NOMO-1 treated with DMSO at 0.1 percent for 48 hours (cell line): ENCODE measurements around the gene PSMB8.
"Not testable (repeated sequence)": the region's sequence is repeated elsewhere in the genome, so short reads cannot be mapped to it uniquely, and the experiment has no call there.

ENCODE experiments used
- DNase-seq: peaks from one replicate; lab custom pipeline; 2025; ENCODE audit not compliant: unreplicated experiment; lab: John Stamatoyannopoulos, UW

The PSMB8 gene

GRCh38 chr6:32843979-32844838 is at the start of gene PSMB8:
PSMB8 (minus strand) TSS chr6:32844047; CDS start chr6:32843996, 51 bp downstream.
- DNase-seq = peak; percentile 97

GRCh38 chr6:32890831-32891230 is 47.0 kb upstream of the PSMB8 start:
- DNase-seq = peak; percentile 24

DNA sequence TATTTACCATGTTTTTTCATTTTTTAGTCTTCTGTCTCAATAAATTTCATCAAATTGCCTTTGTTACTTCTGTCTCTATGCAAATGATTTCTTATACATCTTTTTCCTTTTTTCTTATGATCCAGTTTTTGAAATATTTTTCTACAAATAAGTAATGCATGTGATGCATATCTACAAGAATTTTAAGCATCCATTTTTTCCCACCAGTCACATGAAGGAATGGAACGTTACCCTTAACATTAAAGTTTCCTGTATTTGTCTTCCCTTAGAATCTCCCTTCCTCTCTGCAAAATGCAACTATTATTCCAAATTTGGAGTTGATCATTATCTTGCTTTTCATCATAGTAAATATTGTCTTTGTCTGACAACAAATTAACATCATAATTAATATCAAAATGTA is 45.7 kb upstream of the PSMB8 start:
- DNase-seq = no peak

GRCh38 chr6:32888576-32888975 is 44.7 kb upstream of the PSMB8 start:
- DNase-seq = no peak

GRCh38 chr6:32887616-32888015 is 43.8 kb upstream of the PSMB8 start:
- DNase-seq = no peak

GRCh38 chr6:32886681-32887383 is 43.0 kb upstream of the PSMB8 start:
- DNase-seq = no peak

DNA sequence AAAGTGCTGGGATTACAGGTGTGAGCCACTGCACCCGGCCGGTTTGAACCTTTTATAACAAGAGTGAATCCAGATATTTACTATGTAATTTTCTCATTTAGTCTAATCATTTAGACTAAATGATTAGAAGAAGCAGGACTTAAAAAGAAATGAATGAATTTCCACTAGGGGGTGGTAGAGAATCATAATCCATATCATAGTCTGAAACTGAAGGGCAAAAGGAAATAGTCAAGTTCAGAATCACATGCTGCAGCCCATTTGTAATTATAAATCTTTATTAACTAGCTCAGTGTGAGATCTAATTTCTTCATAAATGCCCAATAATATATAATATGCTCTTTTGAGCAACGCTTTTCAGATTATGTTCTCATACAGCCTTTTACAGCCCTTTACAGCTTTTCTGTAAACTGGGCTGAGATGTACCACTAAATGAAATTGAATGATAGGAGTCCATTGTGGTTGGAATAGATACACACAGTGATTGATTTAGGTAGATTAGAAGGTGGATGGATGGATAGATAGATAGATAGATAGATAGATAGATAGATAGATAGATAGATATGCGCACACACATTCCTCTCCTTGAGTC is 41.9 kb upstream of the PSMB8 start:
- peak; percentile 75 for DNase-seq

DNA sequence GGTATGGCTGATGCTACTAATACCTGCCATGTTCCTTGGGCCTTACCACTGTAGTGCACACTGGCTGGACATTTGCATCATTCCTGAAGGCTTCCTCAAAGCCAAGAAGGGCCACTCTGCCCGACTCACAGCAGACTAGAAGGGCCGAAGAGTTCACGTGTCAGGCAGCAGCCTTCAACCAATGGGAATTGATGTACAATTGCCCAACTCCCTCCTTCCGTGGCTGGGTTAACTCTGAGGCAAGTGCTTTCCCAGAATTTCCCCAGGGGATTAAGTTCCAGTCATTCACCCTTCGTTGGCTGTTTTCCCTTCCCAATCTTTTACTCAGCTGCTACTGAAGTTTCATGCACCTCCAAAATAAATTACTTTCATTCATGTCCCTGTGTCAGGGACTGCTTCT is 39.9 kb upstream of the PSMB8 start:
- DNase-seq = peak; percentile 11

GRCh38 chr6:32882879-32883250 is 39.0 kb upstream of the PSMB8 start:
- no peak for DNase-seq

GRCh38 chr6:32880962-32881361 is 37.1 kb upstream of the PSMB8 start:
- not testable (repeated sequence) for DNase-seq

DNA sequence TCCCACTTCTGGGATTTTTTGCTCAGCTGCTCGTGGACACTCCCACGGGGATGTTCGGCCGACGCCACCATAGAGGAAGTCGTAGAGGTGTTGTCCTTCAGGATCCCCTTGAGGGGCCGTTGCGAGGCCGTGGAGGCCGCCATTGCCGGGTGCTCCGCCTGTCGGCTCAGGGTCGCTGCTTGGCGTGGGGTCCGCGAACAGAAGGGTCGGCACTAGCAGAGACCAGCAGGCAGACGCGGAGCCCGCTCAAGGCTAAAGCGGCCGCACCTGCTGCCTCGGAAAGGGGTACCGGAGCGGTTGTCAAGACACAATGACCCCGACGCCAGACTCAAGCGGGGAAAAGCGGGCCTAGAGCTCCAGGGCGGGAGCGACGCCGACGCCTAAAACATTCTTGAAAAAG is 35.8 kb upstream of the PSMB8 start:
- DNase-seq = no peak

DNA sequence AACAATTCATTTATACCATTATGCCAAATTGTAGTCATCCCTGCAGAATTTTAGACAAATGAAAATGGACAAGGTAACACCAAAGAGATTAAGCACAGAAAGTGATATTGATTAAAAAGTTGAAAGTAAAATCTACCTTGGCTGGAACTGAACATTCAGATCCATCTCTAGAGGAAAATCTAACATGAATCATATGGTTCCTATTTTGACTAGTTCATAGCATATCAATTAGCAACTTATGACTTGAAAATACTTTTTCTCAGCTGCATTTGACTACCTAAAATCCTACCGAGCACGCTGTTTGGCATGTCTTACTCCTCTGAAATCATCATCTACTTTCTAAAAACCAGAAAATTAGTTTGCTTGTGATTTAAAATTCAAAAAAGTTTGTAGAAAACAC is 32.8 kb upstream of the PSMB8 start:
- no peak for DNase-seq

DNA sequence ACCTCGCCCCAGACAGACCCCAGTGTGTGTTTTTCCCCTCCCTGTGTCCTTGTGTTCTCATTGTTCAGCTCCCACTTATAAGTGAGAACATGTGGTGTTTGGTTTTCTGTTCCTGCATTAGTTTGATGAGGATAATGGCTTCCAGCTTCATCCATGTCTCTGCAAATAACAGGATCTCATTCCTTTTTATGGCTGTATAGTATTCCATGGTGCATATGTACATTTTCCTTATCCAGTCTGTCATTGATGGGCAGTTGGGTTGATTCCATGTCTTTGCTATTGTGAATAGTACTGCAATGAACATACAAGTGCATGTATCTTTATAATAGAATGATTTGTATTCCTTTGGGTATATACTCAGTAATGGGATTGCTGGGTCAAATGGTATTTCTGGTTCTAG is 30.1 kb upstream of the PSMB8 start:
- DNase-seq = not testable (repeated sequence)

- DNase-seq = peak; percentile 60
These were observed 24.5 kb upstream of the PSMB8 start for GRCh38 chr6:32868257-32868788.

- no peak for DNase-seq
These were observed 23.9 kb upstream of the PSMB8 start for GRCh38 chr6:32867554-32868256.

DNA sequence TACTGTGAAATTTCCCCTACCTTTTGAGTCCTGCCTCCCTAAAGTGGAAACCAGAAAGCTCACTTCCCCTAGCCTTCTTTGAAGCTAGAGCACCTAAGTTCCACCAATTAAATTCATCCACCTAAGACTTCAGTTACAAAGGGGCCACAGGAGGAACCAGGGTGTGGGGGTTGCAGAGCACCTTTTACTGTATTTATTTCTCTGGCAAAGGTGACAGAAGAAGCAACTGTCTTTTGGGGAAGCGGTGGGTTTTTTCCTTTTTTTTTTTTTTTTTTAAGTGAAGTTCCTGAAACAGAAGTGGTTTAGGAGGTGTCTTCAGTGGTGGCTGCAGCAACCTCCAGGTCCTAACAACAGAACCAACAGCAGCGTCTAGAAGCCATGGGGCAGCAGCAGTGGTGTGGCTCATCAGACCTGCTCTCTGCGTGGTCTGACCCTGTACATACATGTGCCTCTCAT is 23.2 kb upstream of the PSMB8 start:
- DNase-seq = peak; percentile 63

DNA sequence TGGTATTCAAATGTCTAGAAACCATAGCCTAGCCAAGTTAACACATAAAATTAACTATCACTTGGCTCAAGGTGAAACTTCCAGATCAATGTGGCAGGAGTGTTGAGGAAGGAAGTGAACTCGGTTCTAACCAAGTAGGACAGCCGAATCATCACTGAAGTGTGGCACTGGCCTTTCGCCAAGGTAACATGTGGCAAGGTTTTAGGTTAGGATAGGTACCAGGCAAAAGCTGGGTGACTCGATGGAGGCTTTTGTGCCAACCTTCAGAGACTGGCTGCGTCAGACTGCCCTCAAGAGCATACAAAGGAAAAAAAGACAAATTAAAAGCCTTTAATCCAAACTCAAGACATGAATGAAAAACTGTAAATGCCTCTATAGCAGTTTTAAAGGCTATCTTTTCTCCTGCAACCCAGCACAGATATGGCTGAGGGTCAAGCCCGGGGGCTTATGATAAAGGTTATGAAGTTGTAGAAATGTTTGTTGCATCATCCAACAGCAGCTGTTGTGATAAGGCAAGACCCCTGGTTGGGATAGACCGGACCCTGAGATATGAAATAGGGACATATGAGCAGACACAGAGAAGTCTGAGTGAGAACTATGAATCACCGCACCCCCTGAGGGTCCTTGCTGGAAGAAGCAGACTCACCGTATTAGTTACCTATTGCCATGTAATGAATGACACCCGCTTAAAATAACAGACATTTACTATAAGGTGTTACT is 22.0 kb upstream of the PSMB8 start:
- DNase-seq = no peak

DNA sequence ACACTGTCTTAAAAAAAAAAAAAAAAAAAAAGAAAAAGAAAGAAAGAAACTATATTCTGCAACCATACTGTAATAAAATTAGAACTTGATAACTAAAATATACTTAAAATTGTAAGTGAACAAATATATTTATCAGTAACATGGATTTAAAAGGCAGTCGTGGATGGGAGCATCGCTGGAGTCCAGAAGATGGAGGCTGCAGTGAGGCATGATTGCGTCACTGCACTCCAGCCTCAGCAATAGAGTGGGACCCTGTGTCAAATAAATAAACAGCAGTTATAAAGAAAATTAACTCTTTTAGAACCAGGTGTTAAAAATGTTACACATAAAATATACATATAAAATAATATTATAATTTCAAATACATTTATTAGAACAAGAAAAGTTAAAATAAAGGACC is 18.9 kb upstream of the PSMB8 start:
- DNase-seq = no peak

DNA sequence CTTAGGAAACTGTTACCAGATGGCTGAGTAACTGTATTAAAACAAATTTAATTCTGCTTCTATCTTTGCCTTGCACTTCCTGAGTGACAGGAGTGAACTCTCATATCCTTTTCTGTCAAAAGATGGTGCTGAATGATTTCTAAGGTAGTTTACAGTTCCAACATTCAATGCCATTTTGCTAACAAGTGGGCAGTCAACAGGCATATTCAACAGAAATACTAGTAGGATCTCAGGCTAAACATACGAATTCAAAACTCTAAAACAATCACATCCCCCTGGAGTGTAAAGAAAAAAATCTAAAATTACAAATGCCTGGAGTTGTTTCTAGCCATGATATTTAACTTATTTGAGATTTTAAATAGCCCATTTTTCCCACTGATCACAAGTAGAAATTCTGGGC is 16.8 kb upstream of the PSMB8 start:
- DNase-seq = no peak

DNA sequence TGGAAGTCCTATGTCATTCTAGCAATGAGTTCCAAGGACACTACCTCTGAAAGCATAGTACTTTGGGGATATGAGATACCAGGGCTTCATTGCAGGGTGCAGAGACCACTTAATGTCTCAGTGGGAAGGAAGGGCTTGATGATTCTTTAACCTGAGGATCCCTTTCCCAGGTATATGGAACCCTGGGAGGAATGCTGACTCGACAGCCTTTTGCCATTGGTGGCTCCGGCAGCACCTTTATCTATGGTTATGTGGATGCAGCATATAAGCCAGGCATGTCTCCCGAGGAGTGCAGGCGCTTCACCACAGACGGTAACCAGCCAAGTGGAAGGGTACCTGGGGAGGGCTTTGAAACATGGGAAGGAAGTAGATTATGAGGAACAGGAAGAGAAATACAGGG is 14.3 kb upstream of the PSMB8 start:
- DNase-seq = no peak
